ENCODE data around the gene C1orf174.

Gene C1orf174

GRCh38 chr1:3869751-3870301, 30.2 kb downstream of the C1orf174 start:
- no peak overlapping the region for H3K4me3 ChIP-seq (ENCODE audit: low read length)
- H3K9me3 ChIP-seq (replicated peaks; ENCODE audit: insufficient read depth, low read length), result no peaks in the 10 kb centered on the region
- no peaks in the 10 kb centered on the region for H4K20me1 ChIP-seq (ENCODE audit: insufficient read depth, low read length)
- H3K27me3 ChIP-seq (replicated peaks; ENCODE audit: insufficient read depth, low read length), result no peaks in the 10 kb centered on the region
- H3K4me2 ChIP-seq (ENCODE audit: low read depth, low read length), result no peak overlapping the region
- no peaks in the 10 kb centered on the region for H3K9me2 ChIP-seq (replicated peaks; ENCODE audit: insufficient read depth, low read length)
- H3F3A ChIP-seq (ENCODE audit: insufficient read depth, low read length), result no peaks in the 10 kb centered on the region
- no peaks in the 10 kb centered on the region for H3K79me2 ChIP-seq (ENCODE audit: low read length)
- H3K9ac ChIP-seq (ENCODE audit: low read length), result no peak overlapping the region
- H3K4me1 ChIP-seq (ENCODE audit: low read length), result no peaks in the 10 kb centered on the region
- no peak for DNase-seq
- H3K36me3 ChIP-seq (replicated peaks; ENCODE audit: insufficient read depth, low read length), result no peaks in the 10 kb centered on the region
- H3K27ac ChIP-seq (ENCODE audit: low read length), result no peak overlapping the region
- H2AFZ ChIP-seq (ENCODE audit: low read length), result no peak overlapping the region
- TF ChIP-seq CTCF (IDR thresholded peaks at IDR 0.05; ENCODE audit: low read length) (no peak), EZH2 (optimal IDR thresholded peaks at IDR 0.05; ENCODE audit: low read depth, low read length) (no peak), EZH2phosphoT487 (IDR thresholded peaks at IDR 0.05; ENCODE audit: low read length) (no peak)

GRCh38 chr1:3868464-3869006, 31.5 kb downstream of the C1orf174 start:
- Histone ChIP-seq H4K20me1 (ENCODE audit: insufficient read depth, low read length) (no peaks in the 10 kb centered on the region), H3K9me3 (replicated peaks; ENCODE audit: insufficient read depth, low read length) (no peaks in the 10 kb centered on the region), H3K4me3 (ENCODE audit: low read length) (no peak overlapping the region), H3K79me2 (ENCODE audit: low read length) (no peaks in the 10 kb centered on the region), H3K9ac (ENCODE audit: low read length) (no peak overlapping the region), H3K27ac (ENCODE audit: low read length) (no peak overlapping the region), H3K4me2 (ENCODE audit: low read depth, low read length) (no peak overlapping the region), H3K4me1 (ENCODE audit: low read length) (no peaks in the 10 kb centered on the region), H3K9me2 (replicated peaks; ENCODE audit: insufficient read depth, low read length) (no peaks in the 10 kb centered on the region), H2AFZ (ENCODE audit: low read length) (no peak overlapping the region), H3K36me3 (replicated peaks; ENCODE audit: insufficient read depth, low read length) (no peaks in the 10 kb centered on the region), H3F3A (ENCODE audit: insufficient read depth, low read length) (no peaks in the 10 kb centered on the region), H3K27me3 (replicated peaks; ENCODE audit: insufficient read depth, low read length) (no peaks in the 10 kb centered on the region)
- no peak for DNase-seq
- TF ChIP-seq EZH2 (optimal IDR thresholded peaks at IDR 0.05; ENCODE audit: low read depth, low read length) (no peak), EZH2phosphoT487 (IDR thresholded peaks at IDR 0.05; ENCODE audit: low read length) (no peak), CTCF (IDR thresholded peaks at IDR 0.05; ENCODE audit: low read length) (no peak)

- TF ChIP-seq EZH2 (optimal IDR thresholded peaks at IDR 0.05; ENCODE audit: low read depth, low read length) (no peak), CTCF (IDR thresholded peaks at IDR 0.05; ENCODE audit: low read length) (no peak), EZH2phosphoT487 (IDR thresholded peaks at IDR 0.05; ENCODE audit: low read length) (no peak)
- no peak overlapping the region for H3K4me2 ChIP-seq (ENCODE audit: low read depth, low read length)
- no peaks in the 10 kb centered on the region for H3K27me3 ChIP-seq (replicated peaks; ENCODE audit: insufficient read depth, low read length)
- no peaks in the 10 kb centered on the region for H3F3A ChIP-seq (ENCODE audit: insufficient read depth, low read length)
- H3K36me3 ChIP-seq (replicated peaks; ENCODE audit: insufficient read depth, low read length), result no peaks in the 10 kb centered on the region
- H2AFZ ChIP-seq (ENCODE audit: low read length), result no peak overlapping the region
- no peak for DNase-seq
- no peak overlapping the region for H3K4me3 ChIP-seq (ENCODE audit: low read length)
- H3K27ac ChIP-seq (ENCODE audit: low read length), result no peak overlapping the region
- H3K9me2 ChIP-seq (replicated peaks; ENCODE audit: insufficient read depth, low read length), result no peaks in the 10 kb centered on the region
- H3K9ac ChIP-seq (ENCODE audit: low read length), result no peak overlapping the region
- H3K79me2 ChIP-seq (ENCODE audit: low read length), result no peaks in the 10 kb centered on the region
- H4K20me1 ChIP-seq (ENCODE audit: insufficient read depth, low read length), result no peaks in the 10 kb centered on the region
- no peaks in the 10 kb centered on the region for H3K9me3 ChIP-seq (replicated peaks; ENCODE audit: insufficient read depth, low read length)
- H3K4me1 ChIP-seq (ENCODE audit: low read length), result no peaks in the 10 kb centered on the region
Observed at GRCh38 chr1:3865606-3866160, 34.4 kb downstream of the C1orf174 start.

All from MM.1S (cell line).